Vagina (tissue), 2 donors: ENCODE measurements around the gene NDUFV1. TPM values are rescaled to one million over a fixed set of nuclear protein-coding genes. Genes with fewer than 3 reads are reported as not detected.

ENCODE experiments used
- DNase-seq, 2 donors: peaks; one replicate each; pipeline ENCODE4 v3.0.0-alpha.2; 2017; ENCODE audit errors: extremely low spot score in 2 of 2
- H3K27ac ChIP-seq: fragments of 200-600 bp; sonication (generic); one replicate; pipeline ENCODE4 v1.5.1; 2019
- H3K27me3 ChIP-seq: fragments of 200-600 bp; sonication (generic); one replicate; pipeline ENCODE4 v1.5.1; 2019
- H3K36me3 ChIP-seq, 2 donors: fragments of 200-600 bp; sonication (generic); one replicate each; pipeline ENCODE4 v1.5.1; 2017 to 2019
- H3K4me1 ChIP-seq: fragments of 200-600 bp; sonication (generic); one replicate; pipeline ENCODE4 v1.5.1; 2019
- H3K4me3 ChIP-seq, 2 donors: fragments of 200-600 bp; sonication (generic); 1 replicate in 1 of 2; 2 replicates in 1 of 2; pipeline ENCODE4 v1.5.1; 2016 to 2019
- H3K9me3 ChIP-seq: fragments of 200-600 bp; sonication (generic); one replicate; pipeline ENCODE4 v1.5.1; 2019
- CTCF ChIP-seq, 3 experiments: fragments of 450-650 bp in 2 of 3; fragments of 200-600 bp in 1 of 3; sonication (generic) in 1 of 3; IDR thresholded peaks; one replicate each; pipeline ENCODE4 v1.5.1; 2017 to 2019; ENCODE audit warnings: antibody characterized with exemption in 3 of 3, mild to moderate bottlenecking in 2 of 3, moderate library complexity in 2 of 3
- POLR2A ChIP-seq, 2 donors: fragments of 450-650 bp; IDR thresholded peaks; one replicate each; pipeline ENCODE4 v1.6.1; 2017; ENCODE audit warnings: antibody characterized with exemption in 2 of 2, mild to moderate bottlenecking in 2 of 2, moderate library complexity in 2 of 2
- POLR2AphosphoS5 ChIP-seq, 2 donors: sonication (generic); formaldehyde crosslinking; IDR thresholded peaks; one replicate each; pipeline ENCODE4 v1.9.0; 2017; ENCODE audit warnings: antibody characterized with exemption in 2 of 2, mild to moderate bottlenecking in 2 of 2, low read depth in 1 of 2; ENCODE audit not compliant: insufficient read depth in 1 of 2
- intact Hi-C: fragments of 100-400 bp; cut with DNase I; formaldehyde crosslinking; loops from one replicate; pipeline ENCODE4 v1.15.1; 2023
- total RNA-seq: library from RNA; depleted of rRNA; stranded (reverse); fragments of >200 nt; gene quantifications from one replicate; pipeline ENCODE4 v1.2.3, GENCODE V29; 2016

The NDUFV1 gene
- total RNA-seq, 1 donor from 2014 or later, result 254 TPM

DNA sequence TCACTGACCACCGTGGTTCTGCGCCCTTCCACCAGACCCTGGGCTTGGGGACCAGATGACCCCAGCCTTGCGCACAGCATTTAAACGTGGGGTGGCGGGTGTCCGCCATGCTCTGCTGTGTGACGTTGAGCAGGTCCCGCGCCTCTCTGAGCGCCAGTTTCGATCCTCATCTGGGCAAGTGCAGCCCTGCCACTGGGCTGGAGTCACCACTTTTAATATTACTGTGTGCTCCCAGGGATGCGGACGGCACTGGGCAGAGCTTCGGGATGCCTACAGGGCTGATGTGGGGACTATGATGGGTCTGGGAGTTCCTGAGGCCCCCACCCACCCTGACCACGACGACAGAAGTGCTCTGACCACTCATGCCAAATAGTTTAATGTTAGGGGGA lies 24.2 kb downstream of the NDUFV1 start:
- no peaks in the 10 kb centered on the region for H3K27me3 ChIP-seq
- intact Hi-C loops, result no loop called here
- TF ChIP-seq POLR2A (IDR thresholded peaks at IDR 0.05) (no peak), CTCF (IDR thresholded peaks at IDR 0.05) (no peak), POLR2AphosphoS5 (IDR thresholded peaks at IDR 0.05; ENCODE audit: insufficient read depth in 1 of 2, low read depth in 1 of 2) (no peak)
- no peaks in the 10 kb centered on the region for H3K36me3 ChIP-seq
- H3K4me1 ChIP-seq, result peaks cover 24% of the 10 kb centered on the region
- no peaks in the 10 kb centered on the region for H3K9me3 ChIP-seq
- peak overlapping the region; percentile 91 for H3K27ac ChIP-seq
- DNase-seq, result no peak
- peak overlapping the region; percentile 58 to 71 for H3K4me3 ChIP-seq

DNA sequence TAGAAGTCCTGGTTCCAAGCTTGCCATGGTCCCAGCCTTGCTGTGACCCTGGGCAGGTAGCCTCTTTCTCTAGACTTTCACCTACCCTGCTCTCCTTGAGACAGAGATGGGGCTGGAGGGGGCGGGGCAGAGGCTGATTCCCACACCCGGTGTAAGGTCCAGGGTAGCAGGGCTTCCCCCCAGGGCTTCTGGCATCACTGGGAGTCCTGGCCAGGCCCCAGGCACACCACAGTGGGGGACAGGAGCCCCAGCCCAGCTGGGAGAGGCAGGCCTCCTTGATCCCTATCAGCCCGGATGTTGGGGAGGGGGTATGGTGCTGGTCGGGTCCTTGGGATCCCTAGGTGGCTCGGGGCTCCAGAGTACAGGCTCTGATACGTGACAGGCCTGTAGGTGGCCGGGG lies 24.7 kb downstream of the NDUFV1 start:
- no peak overlapping the region for H3K27ac ChIP-seq
- H3K27me3 ChIP-seq, result no peaks in the 10 kb centered on the region
- H3K4me3 ChIP-seq, result no peak overlapping the region
- no peaks in the 10 kb centered on the region for H3K36me3 ChIP-seq
- no peaks in the 10 kb centered on the region for H3K9me3 ChIP-seq
- TF ChIP-seq POLR2AphosphoS5 (IDR thresholded peaks at IDR 0.05; ENCODE audit: insufficient read depth in 1 of 2, low read depth in 1 of 2), result no peak
- TF ChIP-seq CTCF (IDR thresholded peaks at IDR 0.05), result no peak
- no peak for TF ChIP-seq POLR2A (IDR thresholded peaks at IDR 0.05)
- peaks cover 24% of the 10 kb centered on the region for H3K4me1 ChIP-seq
- DNase-seq, result no peak
- intact Hi-C loops, result no loop called here

- no peaks in the 10 kb centered on the region for H3K36me3 ChIP-seq
- intact Hi-C loops, result no loop called here
- no peak overlapping the region for H3K4me3 ChIP-seq
- H3K9me3 ChIP-seq, result no peaks in the 10 kb centered on the region
- no peak for TF ChIP-seq POLR2A (IDR thresholded peaks at IDR 0.05)
- TF ChIP-seq POLR2AphosphoS5 (IDR thresholded peaks at IDR 0.05; ENCODE audit: insufficient read depth in 1 of 2, low read depth in 1 of 2), result no peak
- TF ChIP-seq CTCF (IDR thresholded peaks at IDR 0.05), result no peak
- H3K27me3 ChIP-seq, result no peaks in the 10 kb centered on the region
- no peak for DNase-seq
- no peak overlapping the region for H3K27ac ChIP-seq
- peaks cover 24% of the 10 kb centered on the region for H3K4me1 ChIP-seq
Observed at GRCh38 chr11:67631853-67632174, 25.1 kb downstream of the NDUFV1 start.

DNA sequence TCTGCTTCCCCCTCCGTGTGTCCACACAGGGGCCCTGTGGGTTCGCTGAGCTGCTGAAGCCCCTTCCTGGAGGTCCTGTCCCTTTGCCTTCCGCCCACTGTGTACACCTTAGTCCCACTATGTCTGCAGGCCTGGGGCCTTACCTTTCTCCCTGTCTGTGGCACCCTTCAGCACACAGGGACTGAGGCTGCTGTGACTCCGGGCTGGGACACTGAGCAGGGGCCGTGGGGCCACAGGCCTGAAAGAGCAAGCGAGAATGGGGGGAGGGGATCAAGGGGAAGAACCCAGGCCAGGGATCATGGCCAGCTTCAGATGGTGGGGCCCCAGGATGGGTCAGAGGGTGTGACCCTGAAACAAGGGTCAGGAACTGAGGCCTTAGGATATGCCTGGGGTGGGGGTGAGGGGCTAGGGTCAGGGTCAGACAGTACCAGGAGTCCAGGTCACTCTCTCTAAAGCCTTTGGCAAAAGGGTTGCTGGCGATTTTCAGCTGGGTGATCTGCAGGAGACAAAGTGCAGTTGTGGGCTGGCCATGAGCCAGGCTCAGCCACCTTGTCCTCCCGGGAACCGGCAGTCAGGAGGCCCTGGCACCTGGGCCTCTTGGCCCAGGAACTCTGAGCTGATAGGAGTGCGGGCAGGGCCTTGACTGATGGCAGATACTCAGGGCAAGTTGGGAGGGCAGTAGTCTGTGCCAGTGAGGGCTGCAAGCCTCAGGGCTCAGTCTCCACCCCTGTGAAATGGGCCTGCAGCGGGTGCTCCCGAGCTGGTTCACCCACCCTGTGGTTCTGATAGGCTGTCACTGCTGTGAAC lies 25.6 kb downstream of the NDUFV1 start:
- TF ChIP-seq CTCF (IDR thresholded peaks at IDR 0.05), result no peak
- no peak for TF ChIP-seq POLR2A (IDR thresholded peaks at IDR 0.05)
- TF ChIP-seq POLR2AphosphoS5 (IDR thresholded peaks at IDR 0.05; ENCODE audit: insufficient read depth in 1 of 2, low read depth in 1 of 2), result no peak
- peaks cover 24% of the 10 kb centered on the region for H3K4me1 ChIP-seq
- intact Hi-C loops, result no loop called here
- no peak overlapping the region for H3K4me3 ChIP-seq
- no peak overlapping the region for H3K27ac ChIP-seq
- no peaks in the 10 kb centered on the region for H3K9me3 ChIP-seq
- H3K27me3 ChIP-seq, result no peaks in the 10 kb centered on the region
- no peaks in the 10 kb centered on the region for H3K36me3 ChIP-seq
- DNase-seq, result no peak

GRCh38 chr11:67632982-67633755 lies 26.4 kb downstream of the NDUFV1 start:
- intact Hi-C loops, result no loop called here
- no peak for DNase-seq
- Histone ChIP-seq H3K9me3 (no peaks in the 10 kb centered on the region), H3K4me3 (no peak overlapping the region), H3K36me3 (no peaks in the 10 kb centered on the region), H3K27ac (no peak overlapping the region), H3K27me3 (no peaks in the 10 kb centered on the region), H3K4me1 (peaks cover 23% of the 10 kb centered on the region)
- TF ChIP-seq POLR2AphosphoS5 (IDR thresholded peaks at IDR 0.05; ENCODE audit: insufficient read depth in 1 of 2, low read depth in 1 of 2) (no peak), CTCF (IDR thresholded peaks at IDR 0.05) (no peak), POLR2A (IDR thresholded peaks at IDR 0.05) (no peak)
